RWPE1 (cell line): ENCODE results near the gene CLIC3.

Experiments
- CTCF ChIA-PET: fragments of 350-600 bp; sonication (Branson Sonifier 250); formaldehyde crosslinking; extraction: SDS; loops from one replicate; lab custom pipeline; 2021; lab: Yijun Ruan, JAX
- POLR2A ChIA-PET: fragments of 400-600 bp; formaldehyde crosslinking; extraction: SDS; loops from one replicate; lab custom pipeline; 2020; ENCODE audit warnings: antibody characterized with exemption; ENCODE audit not compliant: low non-redundant PET; lab: Yijun Ruan, JAX
- DNase-seq: peaks from one replicate; pipeline ENCODE4 v3.0.0; 2012; ENCODE audit warnings: low spot score
- H3K27ac ChIP-seq: fragments of 450-650 bp; 2 replicates; pipeline ENCODE4 v1.5.1; 2017
- TF ChIP-seq, protein P1 (sequence below): fragments of 450-650 bp; conservative IDR thresholded peaks from 2 replicates; pipeline ENCODE4 v1.5.1; 2017; ENCODE audit warnings: low read depth, mild to moderate bottlenecking

CLIC3 gene

DNA sequence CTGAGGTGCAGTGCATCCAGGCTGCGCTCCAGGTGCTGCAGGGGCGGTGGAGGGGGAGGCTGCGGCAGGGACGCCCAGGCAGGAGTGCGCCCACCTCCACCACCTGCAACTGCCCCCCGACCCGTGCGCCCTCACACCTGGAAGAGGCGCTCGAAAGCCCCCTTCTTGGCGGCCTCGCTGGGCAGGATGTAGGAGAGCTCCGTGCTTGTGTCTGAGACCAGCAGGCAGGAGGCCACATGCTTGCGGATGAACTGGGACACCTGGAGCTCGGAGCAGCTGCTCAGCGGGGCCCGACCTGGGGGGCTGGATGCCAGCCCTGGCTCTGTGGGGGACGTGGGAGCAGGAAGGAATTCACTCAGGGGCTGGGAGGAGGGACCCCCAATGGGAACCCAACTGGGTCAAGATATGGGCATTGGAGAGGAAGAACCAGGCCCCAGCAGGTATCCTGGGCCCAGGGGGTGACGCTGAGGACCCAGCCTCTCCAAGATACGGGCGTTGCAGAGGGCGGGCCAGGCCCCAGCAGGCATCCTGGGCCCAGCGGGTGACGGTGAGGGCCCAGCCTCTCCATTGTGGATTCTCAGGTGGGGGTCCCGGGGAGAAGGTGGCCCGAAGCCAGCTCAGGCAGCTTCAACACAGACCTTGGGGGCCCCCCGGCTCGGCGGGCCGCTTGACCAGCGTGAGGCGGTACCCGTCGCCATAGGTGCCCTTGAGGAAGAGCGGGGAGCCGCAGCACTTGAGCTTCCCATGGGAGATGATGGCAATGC lies 18.6 kb upstream of the CLIC3 start:
- H3K27ac ChIP-seq = no peak overlapping the region
- TF ChIP-seq, protein P1, sequence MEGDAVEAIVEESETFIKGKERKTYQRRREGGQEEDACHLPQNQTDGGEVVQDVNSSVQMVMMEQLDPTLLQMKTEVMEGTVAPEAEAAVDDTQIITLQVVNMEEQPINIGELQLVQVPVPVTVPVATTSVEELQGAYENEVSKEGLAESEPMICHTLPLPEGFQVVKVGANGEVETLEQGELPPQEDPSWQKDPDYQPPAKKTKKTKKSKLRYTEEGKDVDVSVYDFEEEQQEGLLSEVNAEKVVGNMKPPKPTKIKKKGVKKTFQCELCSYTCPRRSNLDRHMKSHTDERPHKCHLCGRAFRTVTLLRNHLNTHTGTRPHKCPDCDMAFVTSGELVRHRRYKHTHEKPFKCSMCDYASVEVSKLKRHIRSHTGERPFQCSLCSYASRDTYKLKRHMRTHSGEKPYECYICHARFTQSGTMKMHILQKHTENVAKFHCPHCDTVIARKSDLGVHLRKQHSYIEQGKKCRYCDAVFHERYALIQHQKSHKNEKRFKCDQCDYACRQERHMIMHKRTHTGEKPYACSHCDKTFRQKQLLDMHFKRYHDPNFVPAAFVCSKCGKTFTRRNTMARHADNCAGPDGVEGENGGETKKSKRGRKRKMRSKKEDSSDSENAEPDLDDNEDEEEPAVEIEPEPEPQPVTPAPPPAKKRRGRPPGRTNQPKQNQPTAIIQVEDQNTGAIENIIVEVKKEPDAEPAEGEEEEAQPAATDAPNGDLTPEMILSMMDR = no peak
- DNase-seq = no peak
- ChIA-PET CTCF (interaction anchor here (0.5 to 3.4 kb wide), 4 partner anchors 11 to 195 kb away, joined by 5 to 22 read pairs (median 6); no protein-coding TSS in a partner anchor), POLR2A (no interaction called here)

DNA sequence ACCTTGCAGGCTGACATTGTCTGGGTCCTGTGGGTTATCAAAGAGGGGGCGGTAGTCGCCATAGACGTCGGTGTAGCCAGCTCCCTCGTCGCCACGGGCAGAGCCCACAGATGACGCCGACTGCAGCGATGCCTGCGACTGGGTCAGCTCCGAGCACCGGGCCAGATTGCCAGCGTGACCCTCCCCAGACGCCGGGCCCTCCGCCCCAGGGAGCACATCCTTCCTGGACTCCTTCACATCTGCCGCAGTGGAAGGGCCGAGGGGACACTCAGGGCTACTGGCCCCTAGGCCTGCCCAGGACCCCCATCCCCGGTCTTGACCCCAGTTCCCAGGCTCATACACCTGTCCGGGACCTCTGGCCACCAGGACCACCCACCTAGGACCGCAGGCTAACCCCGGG lies 17.8 kb upstream of the CLIC3 start:
- no peak for DNase-seq
- ChIA-PET CTCF (interaction anchor here (1.3 to 3.4 kb wide), 2 partner anchors 10 to 15 kb away, joined by 5 to 22 read pairs; no protein-coding TSS in a partner anchor), POLR2A (no interaction called here)
- TF ChIP-seq, protein P1 = no peak
- H3K27ac ChIP-seq = no peak overlapping the region

DNA sequence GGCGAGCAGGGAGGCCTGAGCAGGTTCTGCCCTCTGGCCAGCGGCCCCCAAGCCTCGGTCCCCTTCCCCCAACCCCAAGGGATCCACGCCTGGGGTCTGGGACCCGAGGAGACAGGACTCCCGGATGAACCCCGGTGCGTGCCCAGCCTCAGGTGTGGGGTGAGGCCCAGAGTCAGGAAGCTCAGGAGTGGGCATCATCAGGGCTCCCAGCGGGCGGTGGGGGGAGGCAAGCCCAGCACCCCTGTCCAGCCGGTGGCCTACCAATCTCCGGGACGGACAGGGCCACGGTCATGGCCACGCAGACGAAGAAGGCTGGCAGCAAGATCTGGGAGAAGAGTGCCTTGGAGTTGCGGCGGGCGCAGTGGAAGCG lies 17.2 kb upstream of the CLIC3 start:
- TF ChIP-seq, protein P1 = no peak
- POLR2A ChIA-PET = no interaction called here
- no peak overlapping the region for H3K27ac ChIP-seq
- DNase-seq = no peak
- CTCF ChIA-PET = interaction anchor here (1.2 kb wide), 1 partner anchor 15 kb away, joined by 4 read pairs; no protein-coding TSS in a partner anchor

DNA sequence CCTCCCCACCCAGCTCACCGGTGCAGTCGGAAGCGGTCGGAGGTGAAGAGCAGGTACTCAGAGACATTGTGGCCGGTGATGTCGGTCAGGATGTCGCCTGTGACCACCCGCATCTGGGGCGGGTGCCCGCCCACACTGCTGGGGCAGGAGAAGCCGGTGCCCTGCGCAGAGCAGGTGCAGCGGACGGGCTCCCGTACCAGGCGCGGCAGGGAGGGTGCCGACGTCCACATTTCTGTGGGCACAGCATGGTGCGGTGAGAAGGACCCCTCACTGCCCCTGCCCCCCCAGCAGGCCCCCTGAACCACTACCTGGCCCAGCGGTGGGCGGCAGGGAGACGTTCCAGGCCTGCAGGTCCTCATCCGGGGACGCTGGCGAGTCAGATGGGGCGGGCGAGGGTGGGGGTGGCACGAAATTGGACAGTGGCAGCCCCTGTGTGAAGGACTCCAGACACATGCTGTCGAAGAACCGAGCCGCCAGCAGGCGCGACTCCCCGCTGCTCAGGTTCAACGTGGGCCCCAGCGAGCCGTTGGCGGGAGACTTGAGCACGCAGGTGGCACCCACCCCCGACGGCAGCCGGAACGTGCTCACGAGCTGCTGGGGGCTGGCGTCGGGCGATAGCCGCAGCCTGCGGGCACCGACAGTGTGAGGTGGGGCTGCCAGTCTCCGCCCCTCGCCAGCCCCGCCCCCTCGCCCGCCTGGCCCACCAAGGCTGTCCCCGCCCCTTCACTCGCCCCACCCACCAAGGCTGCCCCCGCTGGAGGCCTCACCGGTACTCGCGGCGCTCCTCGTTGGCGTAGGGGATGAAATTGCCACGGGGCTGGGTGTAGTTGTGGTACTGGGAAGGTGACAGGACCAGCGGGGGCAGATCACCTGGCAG lies 16.6 kb upstream of the CLIC3 start:
- TF ChIP-seq, protein P1 = no peak
- CTCF ChIA-PET = interaction anchor here (1.2 to 1.8 kb wide), 3 partner anchors 16 to 22 kb away, joined by 4 to 8 read pairs (median 4); no protein-coding TSS in a partner anchor
- no peak overlapping the region for H3K27ac ChIP-seq
- POLR2A ChIA-PET = no interaction called here
- DNase-seq = no peak

DNA sequence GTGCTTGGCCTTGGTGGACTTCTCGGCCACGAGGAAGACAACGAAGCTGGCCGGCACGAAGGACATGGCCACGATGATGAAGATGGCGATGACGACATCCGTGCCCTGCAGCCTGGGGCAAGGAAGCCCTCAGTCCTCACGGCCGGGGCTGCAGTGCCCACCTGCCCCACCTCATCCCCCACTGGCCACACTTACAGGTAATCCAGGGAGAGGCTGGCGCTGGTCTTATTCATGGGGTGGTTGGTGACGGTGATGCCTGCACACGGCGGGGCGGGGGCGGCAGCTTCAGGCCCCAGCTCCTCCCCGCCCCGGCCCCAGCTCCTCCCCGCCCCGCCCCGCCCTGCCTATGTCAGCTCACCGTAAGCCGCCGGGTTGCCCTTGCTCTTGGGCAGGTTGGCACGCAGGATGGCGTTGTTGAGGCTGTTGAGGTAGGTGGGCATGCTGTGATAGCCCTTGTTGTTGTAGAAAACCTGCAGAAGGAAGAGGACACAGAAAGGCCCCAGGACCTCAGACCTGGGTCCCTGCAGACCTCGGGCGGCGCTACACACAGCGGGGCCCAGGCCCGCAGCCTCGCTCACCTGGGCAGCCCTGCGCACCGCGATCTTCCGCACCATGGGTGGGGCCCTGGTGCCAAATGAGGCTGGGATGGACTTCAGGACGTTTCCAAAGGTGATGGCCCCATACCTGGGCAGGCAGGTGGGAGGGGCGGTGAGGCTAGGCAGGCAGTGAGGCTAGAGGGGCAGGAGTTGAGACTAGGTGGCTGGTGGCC lies 15.7 kb upstream of the CLIC3 start:
- TF ChIP-seq, protein P1 = no peak
- POLR2A ChIA-PET = no interaction called here
- no peak for DNase-seq
- CTCF ChIA-PET = interaction anchor here (1.5 to 1.8 kb wide), 2 partner anchors 17 to 23 kb away, joined by 4 to 8 read pairs; no protein-coding TSS in a partner anchor
- no peak overlapping the region for H3K27ac ChIP-seq
